Measurements from ENCODE around the gene DNAJB4. TPM values are rescaled to one million over a fixed set of nuclear protein-coding genes. Genes with fewer than 3 reads are reported as not detected.

Gene DNAJB4
- total and polyA plus RNA-seq, 2 experiments from 2014 or later, result 12.4 to 12.9 TPM

GRCh38 chr1:77956464-77956863 lies 48.3 kb upstream of the DNAJB4 start:
- peaks cover 5% of the 10 kb centered on the region; the same call in 1 of the 2 replicates for H3F3A ChIP-seq (replicated peaks; ENCODE audit: low read depth)
- no peak overlapping the region for H2AFZ ChIP-seq
- no peaks in the 10 kb centered on the region for H3K9me3 Mint-ChIP-seq
- ATAC-seq (no peak), DNase-seq (ENCODE audit: low spot score) (no peak)
- peaks cover 92% of the 10 kb centered on the region for H3K36me3 ChIP-seq (ENCODE audit: insufficient read depth)
- H3K27me3 ChIP-seq (ENCODE audit: insufficient read depth), result no peaks in the 10 kb centered on the region
- H3K4me2 ChIP-seq, result no peak overlapping the region
- no peak overlapping the region for H3K27ac ChIP-seq (ENCODE audit: low read depth)
- H4K20me1 ChIP-seq (replicated peaks; ENCODE audit: insufficient read depth), result peaks cover 56% of the 10 kb centered on the region
- no peak overlapping the region for H3K4me3 ChIP-seq
- no peaks in the 10 kb centered on the region for H3K4me1 ChIP-seq (ENCODE audit: insufficient read depth)
- peaks cover 92% of the 10 kb centered on the region for H3K36me3 Mint-ChIP-seq (ENCODE audit: low read depth)
- no peak overlapping the region for H3K4me3 Mint-ChIP-seq
- no peaks in the 10 kb centered on the region for H3K4me1 Mint-ChIP-seq
- no peaks in the 10 kb centered on the region for H3K9me2 ChIP-seq (ENCODE audit: insufficient read depth)
- TF ChIP-seq CTCF (conservative IDR thresholded peaks at IDR 0.05; ENCODE audit: low read depth in 2 of 2) (no peak), POLR2AphosphoS5 (IDR thresholded peaks at IDR 0.05; ENCODE audit: low read depth) (no peak), ZNF462 (CRISPR knock-in tag; IDR thresholded peaks at IDR 0.05) (no peak)
- H3K27ac Mint-ChIP-seq, result no peak overlapping the region
- H3K79me2 ChIP-seq (replicated peaks; ENCODE audit: insufficient read depth), result peaks cover 69% of the 10 kb centered on the region
- no peaks in the 10 kb centered on the region for H3K27me3 Mint-ChIP-seq (ENCODE audit: insufficient read depth, low read depth, poor library complexity)

- H3K27me3 ChIP-seq (ENCODE audit: insufficient read depth), result no peaks in the 10 kb centered on the region
- H3K27ac Mint-ChIP-seq, result peak overlapping the region; percentile 4
- peaks cover 79% of the 10 kb centered on the region for H3K79me2 ChIP-seq (replicated peaks; ENCODE audit: insufficient read depth)
- ATAC-seq, result no peak
- H3K36me3 ChIP-seq (ENCODE audit: insufficient read depth), result peaks cover 96% of the 10 kb centered on the region
- H3K4me1 ChIP-seq (ENCODE audit: insufficient read depth), result no peaks in the 10 kb centered on the region
- no peaks in the 10 kb centered on the region for H3K4me1 Mint-ChIP-seq
- H3F3A ChIP-seq (replicated peaks; ENCODE audit: low read depth), result peaks cover 5% of the 10 kb centered on the region; the same call in 1 of the 2 replicates
- no peaks in the 10 kb centered on the region for H3K27me3 Mint-ChIP-seq (ENCODE audit: insufficient read depth, low read depth, poor library complexity)
- H3K4me2 ChIP-seq, result no peak overlapping the region
- no peak overlapping the region for H3K4me3 Mint-ChIP-seq
- no peaks in the 10 kb centered on the region for H3K9me2 ChIP-seq (ENCODE audit: insufficient read depth)
- no peaks in the 10 kb centered on the region for H3K9me3 Mint-ChIP-seq
- H2AFZ ChIP-seq, result no peak overlapping the region
- no peak overlapping the region for H3K4me3 ChIP-seq
- H4K20me1 ChIP-seq (replicated peaks; ENCODE audit: insufficient read depth), result peaks cover 65% of the 10 kb centered on the region
- no peak overlapping the region for H3K27ac ChIP-seq (ENCODE audit: low read depth)
- no peak for DNase-seq (ENCODE audit: low spot score)
- peaks cover 94% of the 10 kb centered on the region for H3K36me3 Mint-ChIP-seq (ENCODE audit: low read depth)
- TF ChIP-seq ZNF462 (CRISPR knock-in tag; IDR thresholded peaks at IDR 0.05) (no peak), EZH2 (IDR thresholded peaks at IDR 0.05; ENCODE audit: low read depth, unreplicated experiment) (no peak)
Measured at GRCh38 chr1:77958391-77958790, 46.3 kb upstream of the DNAJB4 start.

Data from GM23338 (cell line).